Heart right ventricle (tissue), 16 donors: ENCODE results near the gene KDM6A. TPM values are rescaled to one million over a fixed set of nuclear protein-coding genes. Genes with fewer than 3 reads are reported as not detected.

ENCODE experiments used
- ATAC-seq, 8 donors: fragments of 200-7000 bp; cut with Tn5 transposase; one replicate each; pipeline ENCODE4 v1.9.1; 2020; ENCODE audit warnings: mild to moderate bottlenecking in 8 of 8, moderate library complexity in 8 of 8, moderate number of reproducible peaks in 1 of 8
- DNase-seq, 2 donors: peaks; one replicate each; pipeline ENCODE4 v3.0.0-alpha.2; 2020
- H3K27ac ChIP-seq, 10 donors: fragments of 200-600 bp; sonication (generic) in 2 of 10; one replicate each; pipeline versions ENCODE4 v1.5.0 to v1.8.0; 2020 to 2022; ENCODE audit warnings: mild to moderate bottlenecking in 3 of 10
- H3K27me3 ChIP-seq, 7 donors: fragments of 200-600 bp; one replicate each; pipeline ENCODE4 v1.8.0; 2021 to 2022; ENCODE audit warnings: mild to moderate bottlenecking in 2 of 7
- H3K36me3 ChIP-seq, 9 donors: fragments of 200-600 bp; sonication (generic) in 1 of 9; one replicate each; pipeline versions ENCODE4 v1.5.0 to v1.8.0; 2020 to 2022; ENCODE audit warnings: mild to moderate bottlenecking in 2 of 9
- H3K4me1 ChIP-seq, 9 donors: fragments of 200-600 bp; sonication (generic) in 1 of 9; one replicate each; pipeline versions ENCODE4 v1.5.0 to v1.8.0; 2020 to 2022; ENCODE audit warnings: mild to moderate bottlenecking in 4 of 9
- H3K4me3 ChIP-seq, 10 donors: fragments of 200-600 bp; sonication (generic) in 2 of 10; one replicate each; pipeline versions ENCODE4 v1.5.0 to v1.8.0; 2020 to 2022; ENCODE audit warnings: mild to moderate bottlenecking in 7 of 10, moderate library complexity in 2 of 10
- H3K9me3 ChIP-seq, 11 donors: fragments of 200-600 bp in 10 of 11; sonication (generic) in 2 of 11; one replicate each; pipeline versions ENCODE4 v1.5.0 to v1.8.0; 2013 to 2022; ENCODE audit warnings: mild to moderate bottlenecking in 2 of 11, control low read depth in 1 of 11, moderate library complexity in 1 of 11
- WGBS, 2 donors: extraction: QIAGEN DNeasy Blood & Tissue Kit; methylation state at CpG; one replicate each; pipeline ENCODE4 v1.1.7; 2013; ENCODE audit warnings: inconsistent platforms in 1 of 2; 5-methylcytosine and 5-hydroxymethylcytosine counted together
- intact Hi-C, 10 donors: fragments of 100-400 bp; cut with DNase I; formaldehyde crosslinking; loops; one replicate each; pipeline versions ENCODE4 v1.11.1 to v1.14.2; 2022
- polyA plus RNA-seq, 2 donors: library from polyadenylated mRNA; stranded (reverse); fragments of 200-250 nt; gene quantifications; one replicate each; pipeline ENCODE4 v1.2.3, GENCODE V29; 2013
- total RNA-seq, 10 donors: library from RNA; stranded (reverse); fragmentation: NEBNext Ultra II Directional in 3 of 10; extraction: Animal tissue kit (Norgen Biotek cat#: 25700) in 3 of 10; gene quantifications; one replicate each; pipeline versions ENCODE4 v1.2.1 to v1.2.4, GENCODE V29; 2021 to 2023
- TF ChIP-seq, protein P1 (sequence below), 9 donors: fragments of 200-600 bp; sonication (generic) in 2 of 9; IDR thresholded peaks; one replicate each; pipeline versions ENCODE4 v1.5.0 to v1.8.0; 2021 to 2022; ENCODE audit warnings: antibody characterized with exemption in 9 of 9, mild to moderate bottlenecking in 5 of 9, moderate library complexity in 1 of 9
- donor health status: Arrhythmogenic right ventricular cardiomyopathy.
- donor health status: ischemic (EF 13 %, LVEDD 7.1; RV severe dilation, severe dysfunction).
- donor health status: healthy with polysubstance abuse.
- donor health status: DM: no; HTN: yes; CAD: no.
- donor health status: DM: no; HTN: no; CAD: no.
- donor health status: ischemic (EF 25% LVEDD 6.9; RV normal size, moderate dysfunction).
- donor health status: ischemic (EF 25% LVEDD 5.7; RV mildly dilated, moderate dysfunction).
- donor health status: healthy.
- donor health status: DM: yes; HTN: yes; CAD: no.
- donor health status: Ischemic cardiomyopathy.
- donor health status: ischemic (EF 35%, LVEDD 5.7; RV mildly dilated, moderate dysfunction).
- donor health status: nonischemic (EF 11% LVEDD 7.7; RV severe dilation, severe dysfunction).
- donor health status: DM: yes; HTN: yes; CAD: no.
- donor health status: PGD.
- donor health status: ischemic (EF 29% LVEDD 5.4; RV normal size, mild dysfunction).
- donor health status: nonischemic (EF 23%, LVEDD 6.1; RV moderate dilation, normal function).

The KDM6A gene
- total and polyA plus RNA-seq, 12 donors = 3.8 to 21.2 (median 11.8) TPM

DNA sequence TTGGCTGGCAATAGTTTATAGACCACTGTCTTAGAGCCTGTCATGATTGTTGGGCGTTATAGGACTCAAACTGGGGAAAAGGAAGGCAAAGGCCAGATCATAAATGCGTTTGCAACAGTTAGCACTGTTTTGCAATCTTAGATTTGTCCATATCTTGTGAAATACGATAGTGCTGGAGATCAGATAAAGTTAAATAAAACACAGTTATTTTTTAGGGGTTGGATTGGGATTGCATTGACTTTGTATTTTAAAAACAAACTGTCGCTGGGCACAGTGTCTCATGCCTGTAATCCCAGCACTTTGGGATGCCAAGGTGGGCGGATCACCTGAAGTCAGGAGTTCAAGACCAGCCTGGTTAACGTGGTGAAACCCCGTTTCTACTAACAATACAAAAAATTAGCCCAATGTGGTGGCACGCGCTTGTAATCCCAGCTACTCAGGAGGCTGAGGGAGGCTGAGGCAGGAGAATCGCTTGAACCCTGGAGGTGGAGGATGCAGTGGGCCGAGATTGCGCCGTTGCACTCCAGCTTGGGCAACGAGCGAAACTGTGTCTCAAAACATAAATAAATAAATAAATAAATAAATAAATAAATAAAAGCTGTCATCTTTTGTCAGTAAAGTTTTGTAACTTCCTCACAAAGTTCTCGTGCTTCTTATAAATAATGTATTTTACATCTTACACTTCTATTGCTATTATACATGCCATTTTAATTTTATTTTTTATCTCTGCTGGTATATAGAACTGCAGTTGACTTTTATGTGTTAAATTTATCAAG is 117.2 kb downstream of the KDM6A start:
- Histone ChIP-seq H3K27me3 (no peaks in the 10 kb centered on the region), H3K36me3 (peaks cover 0 to 11% (median 0%) of the 10 kb centered on the region in 9 donors), H3K27ac (no peak overlapping the region), H3K4me3 (no peak overlapping the region), H3K9me3 (peaks cover 0 to 10% (median 0%) of the 10 kb centered on the region in 11 donors), H3K4me1 (no peaks in the 10 kb centered on the region)
- WGBS, 2 donors = 94% methylated on average over 16 of the region's 16 CpGs
- DNase-seq (no peak), ATAC-seq (no peak)
- TF ChIP-seq, protein P1, sequence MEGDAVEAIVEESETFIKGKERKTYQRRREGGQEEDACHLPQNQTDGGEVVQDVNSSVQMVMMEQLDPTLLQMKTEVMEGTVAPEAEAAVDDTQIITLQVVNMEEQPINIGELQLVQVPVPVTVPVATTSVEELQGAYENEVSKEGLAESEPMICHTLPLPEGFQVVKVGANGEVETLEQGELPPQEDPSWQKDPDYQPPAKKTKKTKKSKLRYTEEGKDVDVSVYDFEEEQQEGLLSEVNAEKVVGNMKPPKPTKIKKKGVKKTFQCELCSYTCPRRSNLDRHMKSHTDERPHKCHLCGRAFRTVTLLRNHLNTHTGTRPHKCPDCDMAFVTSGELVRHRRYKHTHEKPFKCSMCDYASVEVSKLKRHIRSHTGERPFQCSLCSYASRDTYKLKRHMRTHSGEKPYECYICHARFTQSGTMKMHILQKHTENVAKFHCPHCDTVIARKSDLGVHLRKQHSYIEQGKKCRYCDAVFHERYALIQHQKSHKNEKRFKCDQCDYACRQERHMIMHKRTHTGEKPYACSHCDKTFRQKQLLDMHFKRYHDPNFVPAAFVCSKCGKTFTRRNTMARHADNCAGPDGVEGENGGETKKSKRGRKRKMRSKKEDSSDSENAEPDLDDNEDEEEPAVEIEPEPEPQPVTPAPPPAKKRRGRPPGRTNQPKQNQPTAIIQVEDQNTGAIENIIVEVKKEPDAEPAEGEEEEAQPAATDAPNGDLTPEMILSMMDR (IDR thresholded peaks at IDR 0.05) = no peak
- intact Hi-C loops = no loop called here

DNA sequence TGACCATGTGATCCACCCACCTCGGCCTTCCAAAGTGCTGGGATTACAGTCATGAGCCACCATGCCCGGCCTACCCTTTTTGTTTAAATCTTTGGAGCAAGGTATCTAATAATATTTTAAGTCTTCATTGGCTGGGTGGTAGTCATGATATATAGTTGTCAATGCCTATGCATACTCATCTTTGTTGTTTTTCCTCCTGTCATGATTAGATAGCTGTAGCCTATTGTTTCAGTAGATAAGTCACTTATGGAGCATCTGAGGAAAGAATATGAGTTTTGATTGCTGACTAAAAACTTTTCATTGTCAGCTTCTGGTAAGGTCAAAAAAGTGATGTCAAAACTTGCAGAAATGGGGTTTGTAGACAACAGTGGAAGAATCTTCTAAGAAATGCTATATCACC is 119.8 kb downstream of the KDM6A start:
- no peak for DNase-seq
- H3K27me3 ChIP-seq = no peaks in the 10 kb centered on the region
- WGBS, 2 donors = 95% methylated on average over 2 of the region's 2 CpGs

DNA sequence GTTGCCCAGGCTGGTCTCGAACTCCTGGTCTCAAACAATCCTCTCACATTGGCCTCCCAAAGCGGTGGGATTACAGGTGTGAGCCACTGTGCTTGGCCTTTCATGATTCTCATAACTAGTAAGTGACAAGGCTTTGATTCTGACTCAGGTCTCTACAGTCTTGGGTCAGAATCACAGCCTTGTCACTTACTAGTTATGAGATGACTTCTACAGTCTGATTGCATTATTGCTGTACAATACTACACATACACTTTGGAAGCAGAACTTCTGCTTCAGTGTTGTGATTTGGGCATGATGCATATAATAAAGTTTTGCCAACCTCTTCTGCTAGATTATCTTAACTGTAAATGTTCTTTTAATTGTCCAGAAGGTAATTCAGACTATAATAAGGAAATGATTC is 123.3 kb downstream of the KDM6A start:
- peaks cover 0 to 43% (median 15%) of the 10 kb centered on the region in 9 donors for H3K4me1 ChIP-seq
- H3K36me3 ChIP-seq = peaks cover 0 to 5% (median 0%) of the 10 kb centered on the region in 9 donors
- intact Hi-C loops = no loop called here
- TF ChIP-seq, protein P1 (IDR thresholded peaks at IDR 0.05) = no peak
- no peaks in the 10 kb centered on the region for H3K9me3 ChIP-seq
- no peaks in the 10 kb centered on the region for H3K27me3 ChIP-seq
- ATAC-seq = no peak
- no peak for DNase-seq
- 97 to 98% methylated on average over 2 of the region's 2 CpGs for WGBS, 2 donors
- no peak overlapping the region for H3K27ac ChIP-seq
- H3K4me3 ChIP-seq = no peak overlapping the region

More for the DNA sequence above, 119.8 kb downstream of the KDM6A start:
- Histone ChIP-seq H3K9me3 (peaks cover 0 to 4% (median 0%) of the 10 kb centered on the region in 11 donors), H3K4me1 (peaks cover 0 to 22% (median 6%) of the 10 kb centered on the region in 9 donors), H3K36me3 (peaks cover 0 to 11% (median 0%) of the 10 kb centered on the region in 9 donors), H3K4me3 (no peak overlapping the region), H3K27ac (no peak overlapping the region)
- TF ChIP-seq, protein P1 (IDR thresholded peaks at IDR 0.05) = no peak
- intact Hi-C loops = no loop called here
- ATAC-seq = no peak

DNA sequence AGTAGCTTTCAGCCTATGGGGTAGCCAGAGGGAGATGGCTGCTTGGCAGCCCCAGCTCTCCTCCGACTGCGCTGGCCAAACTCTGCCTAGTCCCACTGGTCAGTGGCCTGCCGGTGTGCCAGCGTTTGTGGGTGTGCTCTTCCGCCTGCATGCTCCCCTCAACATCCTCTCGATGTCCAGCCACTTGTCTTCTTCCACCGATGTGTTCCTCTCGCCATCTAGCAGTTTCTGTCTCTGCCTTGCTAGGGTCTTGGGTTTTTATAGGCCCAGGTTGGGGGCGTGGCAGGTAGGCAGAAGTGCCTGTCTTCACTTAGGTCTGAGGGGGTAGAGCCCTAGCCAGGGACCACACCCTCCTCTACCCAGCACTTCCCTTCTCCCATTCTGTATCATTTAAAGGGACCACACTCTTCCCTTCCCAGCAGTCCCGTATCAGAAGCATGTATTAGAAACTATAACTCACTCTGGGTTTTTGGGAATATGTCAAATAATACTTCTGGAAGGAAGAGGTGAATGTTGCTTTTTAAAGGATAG is 124.4 kb downstream of the KDM6A start:
- TF ChIP-seq, protein P1 (IDR thresholded peaks at IDR 0.05) = no peak
- Histone ChIP-seq H3K4me3 (no peak overlapping the region), H3K27ac (no peak overlapping the region), H3K4me1 (peaks cover 0 to 54% (median 23%) of the 10 kb centered on the region in 9 donors), H3K9me3 (no peaks in the 10 kb centered on the region), H3K27me3 (no peaks in the 10 kb centered on the region), H3K36me3 (peaks cover 0 to 5% (median 0%) of the 10 kb centered on the region in 9 donors)
- ATAC-seq (no peak), DNase-seq (no peak)
- WGBS, 2 donors = 69 to 70% methylated on average over 10 of the region's 10 CpGs
- intact Hi-C loops = no loop called here
